Mesothelial cell of epicardium (in vitro differentiated cells): ENCODE results near the gene PHRF1. TPM values are rescaled to one million over a fixed set of nuclear protein-coding genes. Genes with fewer than 3 reads are reported as not detected.

Experiments used
- DNase-seq, 2 experiments: peaks; one replicate each; pipeline ENCODE4 v3.0.0; 2021; ENCODE audit warnings: low spot score in 2 of 2; ENCODE audit not compliant: unreplicated experiment in 2 of 2
- H3K27ac Mint-ChIP-seq: 2 replicates; pipeline ENCODE4 v1.8.0; 2021; ENCODE audit warnings: mixed read lengths
- H3K27me3 Mint-ChIP-seq: 2 replicates; pipeline ENCODE4 v1.8.0; 2021; ENCODE audit warnings: low read depth, mixed read lengths
- H3K36me3 Mint-ChIP-seq: 2 replicates; pipeline ENCODE4 v1.8.0; 2021; ENCODE audit warnings: mixed read lengths
- H3K4me1 Mint-ChIP-seq: 2 replicates; pipeline ENCODE4 v1.8.0; 2021; ENCODE audit warnings: mixed read lengths
- H3K4me3 Mint-ChIP-seq: 2 replicates; pipeline ENCODE4 v1.8.0; 2021; ENCODE audit warnings: mild to moderate bottlenecking, moderate library complexity, mixed read lengths
- H3K9me3 Mint-ChIP-seq: 2 replicates; pipeline ENCODE4 v1.8.0; 2021; ENCODE audit warnings: mixed read lengths
- CTCF ChIP-seq: fragments of 200-600 bp; sonication (generic); IDR thresholded peaks from one replicate; pipeline ENCODE4 v1.5.0; 2021; ENCODE audit warnings: antibody characterized with exemption; ENCODE audit not compliant: unreplicated experiment
- total RNA-seq: library from RNA; stranded (reverse); gene quantifications from 3 replicates; pipeline ENCODE4 v1.2.1, GENCODE V29; 2021

Gene PHRF1
- total RNA-seq, 1 donor from 2014 or later, result 51.1 TPM

GRCh38 chr11:601573-602245 is 25.4 kb downstream of the PHRF1 start:
- no peaks in the 10 kb centered on the region for H3K27me3 Mint-ChIP-seq
- H3K4me1 Mint-ChIP-seq, result peaks cover 3% of the 10 kb centered on the region
- H3K9me3 Mint-ChIP-seq, result no peaks in the 10 kb centered on the region
- DNase-seq, result no peak
- no peak overlapping the region for H3K27ac Mint-ChIP-seq
- TF ChIP-seq CTCF, result no peak
- no peak overlapping the region for H3K4me3 Mint-ChIP-seq
- peaks cover 36% of the 10 kb centered on the region for H3K36me3 Mint-ChIP-seq

GRCh38 chr11:603154-603553 is 26.9 kb downstream of the PHRF1 start:
- DNase-seq, result no peak
- no peak for TF ChIP-seq CTCF
- H3K4me1 Mint-ChIP-seq, result peaks cover 5% of the 10 kb centered on the region
- peaks cover 34% of the 10 kb centered on the region for H3K36me3 Mint-ChIP-seq
- H3K9me3 Mint-ChIP-seq, result no peaks in the 10 kb centered on the region
- H3K27me3 Mint-ChIP-seq, result no peaks in the 10 kb centered on the region
- no peak overlapping the region for H3K27ac Mint-ChIP-seq
- no peak overlapping the region for H3K4me3 Mint-ChIP-seq

- no peaks in the 10 kb centered on the region for H3K27me3 Mint-ChIP-seq
- no peak for TF ChIP-seq CTCF
- H3K27ac Mint-ChIP-seq, result no peak overlapping the region
- no peaks in the 10 kb centered on the region for H3K9me3 Mint-ChIP-seq
- no peak for DNase-seq
- H3K4me1 Mint-ChIP-seq, result peaks cover 5% of the 10 kb centered on the region
- H3K4me3 Mint-ChIP-seq, result no peak overlapping the region
- H3K36me3 Mint-ChIP-seq, result peaks cover 28% of the 10 kb centered on the region
Measured at GRCh38 chr11:605286-606129, 29.2 kb downstream of the PHRF1 start.

GRCh38 chr11:606245-606644 is 30.0 kb downstream of the PHRF1 start:
- H3K27me3 Mint-ChIP-seq, result no peaks in the 10 kb centered on the region
- no peak for TF ChIP-seq CTCF
- peaks cover 5% of the 10 kb centered on the region for H3K4me1 Mint-ChIP-seq
- H3K9me3 Mint-ChIP-seq, result no peaks in the 10 kb centered on the region
- peak overlapping the region; percentile 59 for H3K27ac Mint-ChIP-seq
- H3K36me3 Mint-ChIP-seq, result peaks cover 30% of the 10 kb centered on the region
- no peak overlapping the region for H3K4me3 Mint-ChIP-seq
- no peak for DNase-seq

GRCh38 chr11:607020-607780 is 30.9 kb downstream of the PHRF1 start:
- Mint-ChIP-seq H3K36me3 (peaks cover 26% of the 10 kb centered on the region), H3K4me1 (peaks cover 5% of the 10 kb centered on the region), H3K27ac (peak overlapping the region; percentile 59), H3K4me3 (no peak overlapping the region), H3K9me3 (no peaks in the 10 kb centered on the region), H3K27me3 (no peaks in the 10 kb centered on the region)
- TF ChIP-seq CTCF, result no peak
- DNase-seq, result no peak
